ENCODE measurements around the gene RIN3.

The RIN3 gene

DNA sequence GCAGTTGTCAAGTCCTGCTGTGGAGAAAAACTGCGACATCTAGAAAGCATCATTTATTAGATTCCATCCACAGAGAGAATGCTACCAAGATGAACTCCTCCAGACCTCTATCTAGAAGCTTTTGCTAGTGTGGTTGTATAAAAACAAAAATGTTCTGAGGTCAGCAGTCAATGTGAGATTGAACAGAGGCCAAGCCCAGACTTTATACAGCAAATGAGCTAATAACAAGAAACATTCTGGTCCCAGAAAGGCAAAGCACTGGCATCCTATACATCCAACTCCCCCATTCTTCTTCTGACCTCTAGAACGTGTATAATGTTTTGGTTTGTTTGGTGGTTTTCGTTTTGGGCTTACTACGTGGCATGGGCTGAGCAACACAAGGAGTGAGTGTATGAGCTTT lies 26.7 kb upstream of the RIN3 start:
- H3K4me3 ChIP-seq (ENCODE audit: low read depth, low read length): no peak overlapping the region
- DNase-seq (ENCODE audit: low read depth): no peak
- TF ChIP-seq, protein P1, sequence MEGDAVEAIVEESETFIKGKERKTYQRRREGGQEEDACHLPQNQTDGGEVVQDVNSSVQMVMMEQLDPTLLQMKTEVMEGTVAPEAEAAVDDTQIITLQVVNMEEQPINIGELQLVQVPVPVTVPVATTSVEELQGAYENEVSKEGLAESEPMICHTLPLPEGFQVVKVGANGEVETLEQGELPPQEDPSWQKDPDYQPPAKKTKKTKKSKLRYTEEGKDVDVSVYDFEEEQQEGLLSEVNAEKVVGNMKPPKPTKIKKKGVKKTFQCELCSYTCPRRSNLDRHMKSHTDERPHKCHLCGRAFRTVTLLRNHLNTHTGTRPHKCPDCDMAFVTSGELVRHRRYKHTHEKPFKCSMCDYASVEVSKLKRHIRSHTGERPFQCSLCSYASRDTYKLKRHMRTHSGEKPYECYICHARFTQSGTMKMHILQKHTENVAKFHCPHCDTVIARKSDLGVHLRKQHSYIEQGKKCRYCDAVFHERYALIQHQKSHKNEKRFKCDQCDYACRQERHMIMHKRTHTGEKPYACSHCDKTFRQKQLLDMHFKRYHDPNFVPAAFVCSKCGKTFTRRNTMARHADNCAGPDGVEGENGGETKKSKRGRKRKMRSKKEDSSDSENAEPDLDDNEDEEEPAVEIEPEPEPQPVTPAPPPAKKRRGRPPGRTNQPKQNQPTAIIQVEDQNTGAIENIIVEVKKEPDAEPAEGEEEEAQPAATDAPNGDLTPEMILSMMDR (IDR thresholded peaks at IDR 0.05; ENCODE audit: low read depth, low read length, missing control alignments): no peak

DNA sequence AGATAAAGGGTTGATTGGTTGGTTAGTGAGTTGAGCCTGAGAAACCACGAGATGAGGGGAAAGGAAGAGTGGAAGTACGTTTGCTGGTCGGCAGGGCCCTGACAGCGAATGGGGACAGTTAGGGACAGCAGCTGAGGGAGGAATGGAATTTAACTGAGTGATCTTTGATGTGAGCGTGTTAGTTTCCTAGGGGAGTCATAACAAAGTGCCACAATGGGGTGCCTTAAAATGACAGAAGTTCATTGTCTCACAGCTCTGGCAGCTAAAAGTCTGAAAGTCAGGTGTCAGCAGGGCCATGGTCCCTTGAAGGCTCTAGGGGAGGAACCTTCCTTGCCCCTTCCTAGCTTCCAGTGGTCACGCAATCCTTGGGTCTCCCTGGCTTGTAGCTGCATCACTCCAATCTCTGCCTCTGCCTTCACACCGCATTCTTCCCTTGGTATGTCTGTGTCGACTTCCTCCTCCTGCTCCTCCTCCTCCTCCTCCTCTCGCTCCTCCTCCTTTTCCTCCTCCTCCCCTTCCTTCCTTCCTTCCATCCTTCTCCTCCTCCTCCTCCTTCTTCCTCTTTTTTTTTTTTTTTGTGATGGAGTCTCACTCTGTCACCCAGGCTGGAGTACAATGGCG lies 26.0 kb upstream of the RIN3 start:
- TF ChIP-seq, protein P1 (IDR thresholded peaks at IDR 0.05; ENCODE audit: low read depth, low read length, missing control alignments): no peak
- no peak for DNase-seq (ENCODE audit: low read depth)
- H3K4me3 ChIP-seq (ENCODE audit: low read depth, low read length): no peak overlapping the region

DNA sequence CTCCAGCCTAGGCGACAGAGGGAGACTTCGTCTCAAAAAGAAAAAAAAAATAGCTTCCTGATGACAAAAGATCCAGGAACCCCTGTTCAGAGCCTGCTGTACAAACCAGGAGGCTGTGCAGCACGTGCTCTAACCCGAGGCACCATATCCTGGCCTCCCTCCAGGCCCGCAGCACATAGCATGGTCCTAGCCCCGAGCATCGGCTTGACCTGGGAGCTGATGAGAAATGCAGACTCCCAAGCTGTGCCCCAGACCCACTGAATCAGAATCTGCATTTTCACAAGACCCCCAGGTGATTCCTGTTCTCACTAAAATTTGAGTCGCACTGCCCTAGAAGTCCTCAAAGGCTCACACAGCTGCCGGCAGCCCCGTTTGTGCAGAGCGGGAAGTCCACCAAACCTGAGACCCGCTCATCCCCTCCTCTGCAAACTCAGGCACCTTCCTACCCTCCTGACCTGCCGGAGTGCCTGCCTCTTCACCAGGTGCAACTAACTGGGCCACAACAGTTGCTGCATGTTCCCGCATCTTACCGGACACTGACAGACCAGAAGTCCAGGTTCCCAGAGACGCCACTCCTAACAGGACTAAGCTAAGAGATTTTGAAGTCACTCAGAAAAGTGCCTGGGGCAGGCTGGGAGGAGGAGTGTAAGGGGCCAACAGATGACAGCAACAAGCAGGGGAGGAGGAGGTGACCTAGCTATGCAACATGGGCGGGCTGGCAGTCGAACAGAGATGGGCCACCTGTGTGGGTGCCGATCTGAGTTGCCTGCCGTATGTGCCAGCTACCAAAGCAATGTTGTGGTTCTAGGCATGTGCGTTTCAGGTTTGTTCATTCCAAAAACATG lies 24.0 kb upstream of the RIN3 start:
- DNase-seq (ENCODE audit: low read depth): no peak
- TF ChIP-seq, protein P1 (IDR thresholded peaks at IDR 0.05; ENCODE audit: low read depth, low read length, missing control alignments): no peak
- no peak overlapping the region for H3K4me3 ChIP-seq (ENCODE audit: low read depth, low read length)

DNA sequence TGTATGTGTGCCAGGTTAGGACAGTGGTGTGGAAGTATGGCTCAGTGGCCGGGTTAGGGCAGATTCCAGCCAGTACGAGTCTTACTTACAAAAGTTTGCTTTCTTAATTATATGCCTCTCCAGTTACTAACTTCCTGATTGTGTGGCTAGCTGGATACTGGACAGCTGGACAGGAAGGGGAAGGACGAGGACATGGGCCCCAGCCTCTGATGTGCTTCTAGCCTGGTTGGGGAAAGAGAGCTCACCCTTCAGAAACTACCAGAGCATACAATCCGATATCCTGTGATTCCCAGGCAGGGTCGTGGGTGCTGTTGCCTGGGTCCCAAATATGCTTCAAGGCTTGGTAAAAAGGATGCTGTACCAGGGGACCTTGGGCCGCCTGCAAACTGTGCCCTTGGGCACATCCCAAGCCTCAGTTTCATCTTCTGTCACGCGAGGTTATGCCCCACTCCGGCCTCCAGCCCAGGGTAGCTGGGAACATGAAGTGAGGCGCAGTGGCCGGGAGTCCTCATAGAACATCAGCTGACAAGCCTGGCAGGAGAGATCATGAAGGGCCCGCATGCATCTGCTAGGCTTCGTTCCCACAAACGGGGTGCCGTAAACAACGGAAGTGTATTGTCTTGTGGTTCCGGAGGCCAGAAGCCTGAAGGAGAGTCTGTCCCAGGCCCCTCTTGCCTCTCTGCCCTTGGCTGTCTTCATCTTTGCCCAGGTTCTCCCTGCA lies 23.2 kb upstream of the RIN3 start:
- TF ChIP-seq, protein P1 (IDR thresholded peaks at IDR 0.05; ENCODE audit: low read depth, low read length, missing control alignments): no peak

DNA sequence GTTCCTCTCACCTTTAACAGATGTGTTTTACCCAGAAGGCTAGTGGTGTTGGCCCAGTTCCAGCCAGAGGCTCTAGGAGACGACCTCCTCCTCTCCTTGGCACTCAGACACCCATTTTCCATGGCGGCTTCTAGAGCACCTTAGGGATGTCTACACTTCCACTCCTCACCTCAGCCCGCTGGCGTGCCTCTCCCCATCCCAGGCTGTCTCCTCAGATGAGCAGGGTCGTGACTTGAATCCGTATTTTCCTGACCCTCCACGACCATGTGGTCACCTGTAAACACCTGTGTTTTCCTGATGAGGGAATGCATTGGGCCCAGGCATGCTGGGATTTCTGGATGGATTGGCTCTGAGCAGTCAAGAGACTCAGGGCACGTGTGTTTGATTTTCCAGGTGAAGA lies 21.8 kb upstream of the RIN3 start:
- TF ChIP-seq, protein P1 (IDR thresholded peaks at IDR 0.05; ENCODE audit: low read depth, low read length, missing control alignments): no peak
- no peak overlapping the region for H3K4me3 ChIP-seq (ENCODE audit: low read depth, low read length)
- no peak for DNase-seq (ENCODE audit: low read depth)

More for the DNA sequence above, 23.2 kb upstream of the RIN3 start:
- no peak overlapping the region for H3K4me3 ChIP-seq (ENCODE audit: low read depth, low read length)
- DNase-seq (ENCODE audit: low read depth): no peak

DNA sequence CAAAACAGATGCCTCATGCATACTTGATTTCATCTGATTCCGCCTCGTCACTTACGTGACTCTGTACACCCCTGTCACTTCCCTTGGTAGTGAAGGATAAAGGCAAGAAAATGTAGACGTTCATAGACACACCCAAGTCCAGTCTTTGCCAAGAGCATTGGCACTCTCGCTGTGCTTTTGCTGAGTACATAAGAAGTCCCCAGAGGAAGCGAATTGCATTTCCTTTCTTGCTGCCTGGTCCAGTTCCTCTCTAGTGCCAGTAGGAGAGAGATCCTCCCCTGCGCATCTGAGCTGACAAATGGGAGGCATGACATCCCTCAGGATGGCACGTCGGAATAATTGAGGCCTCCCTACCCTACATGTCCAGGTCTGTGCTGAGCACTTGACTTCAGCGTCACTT lies 21.3 kb upstream of the RIN3 start:
- TF ChIP-seq, protein P1 (IDR thresholded peaks at IDR 0.05; ENCODE audit: low read depth, low read length, missing control alignments): no peak
- H3K4me3 ChIP-seq (ENCODE audit: low read depth, low read length): no peak overlapping the region
- DNase-seq (ENCODE audit: low read depth): no peak
